Daoy (cell line): ENCODE measurements around the gene RHEBL1. TPM values are rescaled to one million over a fixed set of nuclear protein-coding genes. Genes with fewer than 3 reads are reported as not detected.

Source experiments
- DNase-seq: peaks from one replicate; pipeline ENCODE4 v3.0.0-alpha.2; 2015; ENCODE audit warnings: low read depth
- total RNA-seq: library from RNA; depleted of rRNA; stranded (reverse); fragments of >200 nt; shearing (Covaris generic); gene quantifications from 2 replicates; pipeline ENCODE4 v1.2.3, GENCODE V29; 2014; rRNA removed

The RHEBL1 gene
- total RNA-seq, 1 experiment from 2014 or later = 6.3 TPM

DNA sequence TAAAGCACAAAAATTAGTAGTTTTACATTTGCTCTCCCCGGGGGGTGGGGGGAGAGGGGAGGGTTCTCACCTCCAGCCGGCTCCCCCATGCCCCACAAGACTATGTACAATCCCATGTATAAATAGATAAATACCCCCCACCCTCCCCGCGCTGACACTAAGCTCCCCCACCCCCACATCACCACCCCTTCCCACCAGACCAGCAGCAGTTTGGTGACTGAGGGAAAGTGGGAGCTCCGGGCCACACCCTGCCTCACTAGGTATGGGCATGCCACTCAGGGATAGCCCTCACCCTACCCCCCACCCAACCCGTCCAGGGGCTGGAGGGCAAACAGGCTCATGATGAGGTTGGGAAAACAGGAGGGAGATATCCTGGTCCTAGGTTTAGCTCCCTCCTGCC, 49.3 kb downstream of the RHEBL1 start:
- DNase-seq = no peak

DNA sequence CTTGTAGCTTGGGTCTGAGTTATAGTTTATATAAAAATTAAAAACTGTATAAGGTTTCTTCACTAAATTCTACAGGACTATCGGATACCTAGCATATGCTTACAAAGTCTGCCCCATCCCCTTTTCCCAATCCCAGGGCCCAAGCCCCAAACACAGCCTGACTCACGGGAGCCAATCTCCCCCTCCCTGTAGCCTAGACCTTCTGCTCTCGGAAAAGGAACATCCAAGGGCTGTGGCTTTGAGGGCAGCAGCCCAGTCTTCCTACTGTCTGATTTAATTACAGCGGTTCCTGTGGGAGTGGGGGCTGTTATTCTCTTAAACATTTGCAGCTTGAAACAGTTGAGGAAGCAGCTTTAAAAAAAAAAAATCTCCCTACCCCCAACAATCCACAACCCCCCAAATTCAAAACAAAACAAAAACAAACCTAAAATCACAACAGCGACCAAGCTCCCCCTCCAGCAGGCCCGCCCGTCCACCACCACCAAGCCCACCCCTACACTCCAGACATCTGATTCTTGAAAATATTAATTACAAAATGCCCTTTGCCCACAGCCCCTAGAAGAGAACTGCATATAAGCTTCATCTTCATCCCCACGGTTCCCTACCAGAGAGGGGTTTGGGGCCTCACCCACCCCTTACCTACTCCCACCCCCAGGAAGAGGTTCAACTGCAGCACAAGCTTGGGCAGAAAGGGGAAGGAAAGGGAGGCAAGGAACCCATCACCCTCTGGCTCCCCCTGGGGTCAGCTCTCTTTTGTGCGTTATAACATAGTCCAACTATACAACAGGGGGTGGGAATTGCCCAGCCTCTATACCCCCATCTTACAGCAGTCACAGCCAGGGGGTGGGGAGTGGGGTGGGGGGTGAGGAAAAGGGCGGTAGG, 50.1 kb downstream of the RHEBL1 start:
- peak; percentile 48 for DNase-seq

DNA sequence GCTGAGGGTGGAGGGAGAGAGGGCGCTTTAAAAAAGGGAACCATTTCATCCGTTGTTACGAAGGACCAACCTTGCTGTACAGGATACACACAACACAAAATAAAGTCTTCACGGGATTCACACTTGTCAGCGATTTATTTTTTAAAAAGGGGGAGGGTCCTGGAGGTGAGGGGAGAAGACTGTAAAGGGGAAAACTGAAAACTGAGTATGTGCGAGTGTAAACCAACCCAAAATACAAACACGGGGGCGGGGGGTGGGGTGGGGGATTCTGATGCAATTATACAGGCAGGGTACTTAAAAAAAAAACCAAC, 50.7 kb downstream of the RHEBL1 start:
- DNase-seq = no peak

DNA sequence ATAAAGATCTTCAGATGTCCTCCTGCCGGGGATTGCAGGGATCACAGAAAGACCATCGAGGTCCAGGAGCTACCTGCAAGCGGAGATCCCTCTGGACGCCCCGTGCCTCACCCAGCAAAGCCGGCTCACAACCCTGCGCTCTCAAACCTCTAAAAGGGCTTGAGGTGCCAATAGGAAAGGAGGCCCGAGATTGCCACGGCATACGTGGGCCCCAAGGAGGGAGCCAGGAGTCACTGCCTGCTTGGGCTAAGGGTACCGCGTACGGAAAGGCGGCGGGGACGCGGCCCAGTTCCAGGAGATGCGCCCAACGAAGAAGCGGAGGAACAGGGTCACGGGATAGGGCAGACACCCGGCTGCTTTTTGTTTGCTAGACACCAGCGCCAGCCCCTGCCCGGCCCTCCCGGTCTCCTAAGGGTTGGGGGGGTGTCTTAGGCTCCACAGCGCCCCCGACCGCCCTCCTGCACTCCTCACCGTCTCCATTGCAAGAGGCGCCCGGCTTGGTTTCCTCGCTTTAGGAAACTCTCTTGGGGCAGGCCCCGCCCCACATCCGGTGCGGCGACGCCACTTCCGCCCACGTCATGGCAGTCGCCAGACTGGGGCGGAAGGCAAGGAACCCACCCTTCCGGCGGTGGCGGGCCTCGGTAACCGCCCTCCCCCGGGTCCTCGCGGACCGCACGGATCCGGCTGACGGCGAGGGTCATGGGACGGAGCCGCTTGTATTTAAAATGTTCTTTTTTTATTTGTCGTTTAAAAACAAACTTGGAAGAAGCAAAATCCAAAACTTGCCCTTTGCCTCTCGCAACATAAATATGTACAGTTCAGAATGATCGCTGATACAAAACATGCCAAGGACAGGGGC, 51.3 kb downstream of the RHEBL1 start, which contains the start of gene PRKAG1:
TSS of gene PRKAG1 (minus strand) at position 516 of the 859 bp plus-strand sequence. CDS start at position 480, 36 bp downstream.
- peak; percentile 99 for DNase-seq

DNA sequence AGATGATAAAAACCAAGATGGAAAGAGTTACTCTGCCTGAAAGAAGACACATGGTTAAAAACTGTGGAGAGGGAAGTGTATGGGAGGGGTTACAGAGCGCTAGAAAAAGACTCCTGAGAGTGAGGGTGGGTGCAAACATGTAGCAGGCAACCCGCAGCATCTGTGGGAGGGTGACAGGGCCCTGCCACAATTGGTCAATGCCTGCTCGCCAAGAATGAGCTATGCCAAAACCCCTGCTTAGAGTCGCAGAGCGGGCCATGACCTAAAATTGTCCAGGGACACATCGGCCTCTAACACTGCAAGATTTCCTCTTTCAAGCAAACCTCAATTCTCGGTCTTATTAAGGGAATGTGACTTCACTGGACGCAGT, 51.9 kb downstream of the RHEBL1 start:
- peak; percentile 55 for DNase-seq

DNA sequence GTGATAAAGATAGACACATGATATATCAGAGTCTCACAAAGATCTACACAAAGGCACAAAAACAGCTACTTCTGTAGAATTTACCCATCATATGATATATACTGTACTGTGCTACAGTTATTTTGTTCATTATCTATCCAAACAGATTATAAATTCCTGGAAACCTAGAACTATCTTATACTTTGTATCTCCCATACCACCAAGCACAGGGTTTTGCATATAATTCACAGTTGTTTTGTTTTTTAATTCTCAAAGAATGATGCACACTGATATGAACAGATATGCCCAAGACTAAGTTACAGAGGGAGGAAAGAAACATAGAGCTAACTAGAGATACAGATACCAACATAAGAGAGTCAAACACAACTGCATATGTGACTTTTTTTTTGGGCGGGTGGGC, 54.6 kb downstream of the RHEBL1 start:
- no peak for DNase-seq

Other genes with a start within 250 kb of the RHEBL1 start
- gene DDX23, start 217.8 kb downstream of the RHEBL1 start, total RNA-seq = 132 and 146 TPM in 2 replicates
- gene RND1, start 204.1 kb downstream of the RHEBL1 start, total RNA-seq = 0.51 and 4.7 TPM in 2 replicates
- gene FKBP11, start 144.5 kb downstream of the RHEBL1 start, total RNA-seq = 7.0 and 28.0 TPM in 2 replicates
- gene ARF3, start 112.5 kb downstream of the RHEBL1 start, total RNA-seq = 69.3 and 118 TPM in 2 replicates
- gene WNT10B, start 98.2 kb downstream of the RHEBL1 start, total RNA-seq = 0.63 TPM in 1 of 2 replicates, not detected in the other
- not detected in 2 replicates for gene WNT1, start 91.7 kb downstream of the RHEBL1 start, total RNA-seq
- gene DDN, start 70.6 kb downstream of the RHEBL1 start, total RNA-seq = 0.80 TPM in 1 of 2 replicates, not detected in the other
- 67.1 and 68.2 TPM in 2 replicates for gene PRKAG1, start 51.2 kb downstream of the RHEBL1 start, total RNA-seq
- gene KMT2D, start 9.2 kb downstream of the RHEBL1 start, total RNA-seq = 10.3 and 11.0 TPM in 2 replicates
- gene DHH, start 24.8 kb upstream of the RHEBL1 start, total RNA-seq = not detected in 2 replicates
- 18.2 and 19.6 TPM in 2 replicates for gene LMBR1L, start 40.9 kb upstream of the RHEBL1 start, total RNA-seq
- 3,979 and 4,039 TPM in 2 replicates for gene TUBA1B, start 61.4 kb upstream of the RHEBL1 start, total RNA-seq
- 306 and 316 TPM in 2 replicates for gene TUBA1A, start 119.1 kb upstream of the RHEBL1 start, total RNA-seq
- 835 and 1,096 TPM in 2 replicates for gene TUBA1C, start 195.1 kb upstream of the RHEBL1 start, total RNA-seq
- 0.69 TPM in 1 of 2 replicates, not detected in the other for gene PRPH, start 225.2 kb upstream of the RHEBL1 start, total RNA-seq